ENCODE results near the gene PHF5A. TPM values are rescaled to one million over a fixed set of nuclear protein-coding genes. Genes with fewer than 3 reads are reported as not detected.
"Not testable (repeated sequence)": the region's sequence is repeated elsewhere in the genome, so short reads cannot be mapped to it uniquely, and the experiment has no call there.

The PHF5A gene
- total RNA-seq, 1 donor from 2014 or later, result 14.6 TPM

GRCh38 chr22:41448189-41448808 lies 20.2 kb downstream of the PHF5A start:
- peak; percentile 68 for ATAC-seq

GRCh38 chr22:41447435-41448188 lies 20.9 kb downstream of the PHF5A start:
- ATAC-seq (peak; percentile 35), DNase-seq (ENCODE audit: low spot score) (peak; percentile 77)

More at GRCh38 chr22:41448189-41448808, 20.2 kb downstream of the PHF5A start:
- peak; percentile 97 for DNase-seq (ENCODE audit: low spot score)

- peak; percentile 72 for ATAC-seq
- peak; percentile 98 for DNase-seq (ENCODE audit: low spot score)
These were observed 21.7 kb downstream of the PHF5A start, which contains the start of gene TOB2 for GRCh38 chr22:41446639-41447434. TOB2 (minus strand) TSS chr22:41446801; CDS start chr22:41437345, 9,456 bp downstream.

GRCh38 chr22:41446057-41446501 lies 22.4 kb downstream of the PHF5A start:
- DNase-seq (ENCODE audit: low spot score), result peak; percentile 59
- no peak for ATAC-seq

- ATAC-seq (no peak), DNase-seq (ENCODE audit: low spot score) (no peak)
These were observed 23.1 kb downstream of the PHF5A start for GRCh38 chr22:41445129-41446056.

GRCh38 chr22:41444360-41445128 lies 23.9 kb downstream of the PHF5A start:
- peak; percentile 92 for DNase-seq (ENCODE audit: low spot score)
- ATAC-seq, result peak; percentile 53

GRCh38 chr22:41442240-41442792 lies 26.2 kb downstream of the PHF5A start:
- DNase-seq (ENCODE audit: low spot score) (no peak), ATAC-seq (no peak)

- ATAC-seq; DNase-seq (ENCODE audit: low spot score): not testable (repeated sequence)
These were observed 28.0 kb downstream of the PHF5A start for GRCh38 chr22:41440511-41440910.

GRCh38 chr22:41437198-41437597 lies 31.3 kb downstream of the PHF5A start:
- DNase-seq (ENCODE audit: low spot score), result no peak
- no peak for ATAC-seq

- DNase-seq (ENCODE audit: low spot score), result no peak
- ATAC-seq, result peak; percentile 19
These were observed 32.0 kb downstream of the PHF5A start for GRCh38 chr22:41436322-41437113.

- DNase-seq (ENCODE audit: low spot score) (no peak), ATAC-seq (peak; percentile 2)
These were observed 32.9 kb downstream of the PHF5A start for GRCh38 chr22:41435560-41435959.

GRCh38 chr22:41434361-41435003 lies 34.0 kb downstream of the PHF5A start:
- peak; percentile 56 for ATAC-seq
- DNase-seq (ENCODE audit: low spot score), result not testable (repeated sequence)

- not testable (repeated sequence) for ATAC-seq; DNase-seq (ENCODE audit: low spot score)
These were observed 35.0 kb downstream of the PHF5A start for GRCh38 chr22:41433480-41433879.

GRCh38 chr22:41431656-41432055 lies 36.8 kb downstream of the PHF5A start:
- DNase-seq (ENCODE audit: low spot score), result no peak
- no peak for ATAC-seq

GRCh38 chr22:41429951-41430332 lies 38.5 kb downstream of the PHF5A start:
- no peak for ATAC-seq

GRCh38 chr22:41429232-41429950 lies 39.1 kb downstream of the PHF5A start:
- ATAC-seq (peak; percentile 32), DNase-seq (ENCODE audit: low spot score) (no peak)

More at GRCh38 chr22:41429951-41430332, 38.5 kb downstream of the PHF5A start:
- DNase-seq (ENCODE audit: low spot score), result no peak

Data from left lobe of liver (tissue), 2 donors.